Heart left ventricle (tissue), 13 donors: ENCODE data around the gene ASTL.

Experiments
- POLR2A ChIP-seq, 2 donors: fragments of 450-650 bp; IDR thresholded peaks; one replicate each; pipeline ENCODE4 v1.6.1; 2017; ENCODE audit warnings: antibody characterized with exemption in 2 of 2, mild to moderate bottlenecking in 2 of 2, moderate library complexity in 2 of 2
- TF ChIP-seq, protein P1 (sequence below), 12 donors: fragments of 200-600 bp; sonication (generic) in 4 of 12; IDR thresholded peaks; one replicate each; pipeline versions ENCODE4 v1.5.0 to v1.8.0; 2018 to 2022; ENCODE audit warnings: antibody characterized with exemption in 12 of 12, mild to moderate bottlenecking in 5 of 12
- donor health status: ischemic (EF 13 %, LVEDD 7.1; RV severe dilation, severe dysfunction).
- donor health status: DM: no; HTN: yes; CAD: no.
- donor health status: DM: no; HTN: no; CAD: no.
- donor health status: ischemic (EF 25% LVEDD 6.9; RV normal size, moderate dysfunction).
- donor health status: ischemic (EF 25% LVEDD 5.7; RV mildly dilated, moderate dysfunction).
- donor health status: ischemic (EF 35%, LVEDD 5.7; RV mildly dilated, moderate dysfunction).
- donor health status: nonischemic (EF 11% LVEDD 7.7; RV severe dilation, severe dysfunction).
- donor health status: DM: yes; HTN: yes; CAD: no.
- donor health status: PGD.
- donor health status: ischemic (EF 29% LVEDD 5.4; RV normal size, mild dysfunction).
- donor health status: nonischemic (EF 23%, LVEDD 6.1; RV moderate dilation, normal function).

DNA sequence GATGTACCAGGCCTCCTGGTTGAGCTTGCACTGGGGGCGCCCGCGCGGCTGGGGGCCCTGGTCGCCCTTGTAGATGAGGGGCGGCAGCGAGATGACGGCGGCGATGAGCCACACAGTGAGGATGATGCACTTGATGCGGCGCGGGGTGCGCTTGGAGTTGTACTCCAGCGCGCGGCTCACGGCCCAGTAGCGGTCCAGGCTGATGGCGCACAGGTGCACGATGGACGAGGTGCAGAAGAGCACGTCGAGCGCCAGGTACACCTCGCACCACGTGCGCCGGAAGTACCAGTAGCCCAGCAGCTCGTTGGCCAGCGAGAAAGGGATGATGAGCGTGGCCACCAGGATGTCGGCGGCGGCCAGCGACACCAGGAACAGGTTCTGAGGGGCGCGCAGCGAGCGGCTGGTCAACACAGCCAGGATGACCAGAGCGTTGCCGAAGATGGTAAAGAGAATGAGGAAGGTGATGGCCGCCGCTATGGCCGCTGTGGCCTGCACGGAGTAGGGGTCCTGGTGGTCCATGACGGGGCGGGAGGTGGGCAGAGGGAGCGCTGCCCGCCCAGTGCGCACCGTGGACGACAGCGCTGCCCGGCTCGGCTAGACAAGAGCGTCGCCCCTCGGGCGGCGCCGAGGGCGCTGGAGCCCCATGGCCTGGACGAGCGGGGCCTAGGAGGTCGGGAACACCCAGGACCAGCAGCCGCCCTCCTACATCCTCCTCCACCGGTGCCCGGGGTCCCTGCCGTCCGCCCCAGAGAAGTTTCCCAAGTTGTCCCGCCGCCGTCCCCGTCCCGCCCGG lies 22.5 kb downstream of the ASTL start:
- TF ChIP-seq, protein P1, sequence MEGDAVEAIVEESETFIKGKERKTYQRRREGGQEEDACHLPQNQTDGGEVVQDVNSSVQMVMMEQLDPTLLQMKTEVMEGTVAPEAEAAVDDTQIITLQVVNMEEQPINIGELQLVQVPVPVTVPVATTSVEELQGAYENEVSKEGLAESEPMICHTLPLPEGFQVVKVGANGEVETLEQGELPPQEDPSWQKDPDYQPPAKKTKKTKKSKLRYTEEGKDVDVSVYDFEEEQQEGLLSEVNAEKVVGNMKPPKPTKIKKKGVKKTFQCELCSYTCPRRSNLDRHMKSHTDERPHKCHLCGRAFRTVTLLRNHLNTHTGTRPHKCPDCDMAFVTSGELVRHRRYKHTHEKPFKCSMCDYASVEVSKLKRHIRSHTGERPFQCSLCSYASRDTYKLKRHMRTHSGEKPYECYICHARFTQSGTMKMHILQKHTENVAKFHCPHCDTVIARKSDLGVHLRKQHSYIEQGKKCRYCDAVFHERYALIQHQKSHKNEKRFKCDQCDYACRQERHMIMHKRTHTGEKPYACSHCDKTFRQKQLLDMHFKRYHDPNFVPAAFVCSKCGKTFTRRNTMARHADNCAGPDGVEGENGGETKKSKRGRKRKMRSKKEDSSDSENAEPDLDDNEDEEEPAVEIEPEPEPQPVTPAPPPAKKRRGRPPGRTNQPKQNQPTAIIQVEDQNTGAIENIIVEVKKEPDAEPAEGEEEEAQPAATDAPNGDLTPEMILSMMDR (IDR thresholded peaks at IDR 0.05): no peak
- no peak for TF ChIP-seq POLR2A (IDR thresholded peaks at IDR 0.05)
